HepG2 (cell line): ENCODE results near the gene KRT77. TPM values are rescaled to one million over a fixed set of nuclear protein-coding genes. Genes with fewer than 3 reads are reported as not detected.

ENCODE experiments used
- ATAC-seq: fragments of 200-7000 bp; cut with Tn5 transposase; 3 replicates; pipeline ENCODE4 v1.9.1; 2020; ENCODE audit warnings: mild to moderate bottlenecking, moderate library complexity
- BruUV-seq: library from RNA; stranded (reverse); fragments of 400-500 nt; replicated peaks from 2 replicates; lab custom pipeline; 2021; lab: Mats Ljungman, UMichigan
- CTCF ChIA-PET: fragments of 300-600 bp; formaldehyde crosslinking; extraction: SDS; loops from one replicate; lab custom pipeline; 2021; ENCODE audit warnings: low total read pairs, inconsistent platforms, low intra/inter-chr PET ratio; lab: Yijun Ruan, JAX
- POLR2A ChIA-PET: fragments of 350-600 bp; sonication (Branson Sonifier 250); formaldehyde crosslinking; loops from one replicate; lab custom pipeline; 2020; ENCODE audit warnings: antibody characterized with exemption, inconsistent platforms; lab: Yijun Ruan, JAX
- DNase-seq: peaks from one replicate; pipeline ENCODE4 v3.0.0-alpha.2; 2015; ENCODE audit warnings: low spot score
- FAIRE-seq: peaks from 3 replicates; lab custom pipeline; 2011; peaks lifted over from hg19 to GRCh38; lab: Jason Lieb, UNC
- H2AFZ ChIP-seq: one replicate; pipeline ENCODE4 v1.6.1; 2011; ENCODE audit warnings: low read length, inconsistent platforms
- H3K27ac ChIP-seq: fragments of 300-600 bp; 3 replicates; pipeline ENCODE4 v1.8.0; 2011; ENCODE audit warnings: mixed run types, mild to moderate bottlenecking, mixed read lengths, low read length, inconsistent platforms; ENCODE audit not compliant: insufficient read depth; ENCODE audit errors: extremely low read length
- H3K27me3 ChIP-seq, 2 experiments: fragments of 200-600 bp in 1 of 2; 2 replicates in 1 of 2; 3 replicates in 1 of 2; pipeline versions ENCODE4 v1.6.0 to v1.8.0; 2011; ENCODE audit warnings: low read length in 2 of 2, mild to moderate bottlenecking in 2 of 2, moderate library complexity in 2 of 2, inconsistent platforms in 1 of 2; ENCODE audit not compliant: insufficient read depth in 2 of 2, control insufficient read depth in 1 of 2
- H3K36me3 ChIP-seq, 2 experiments: fragments of 200-600 bp in 1 of 2; replicated peaks in 1 of 2; 2 replicates in 1 of 2; 3 replicates in 1 of 2; pipeline versions ENCODE4 v1.5.1 to v1.8.0; 2011; ENCODE audit warnings: low read length in 2 of 2, inconsistent platforms in 1 of 2; ENCODE audit not compliant: insufficient read depth in 2 of 2, control insufficient read depth in 1 of 2
- H3K4me1 ChIP-seq: 2 replicates; pipeline ENCODE4 v1.5.1; 2012; ENCODE audit warnings: low read length, inconsistent platforms; ENCODE audit not compliant: insufficient read depth
- H3K4me2 ChIP-seq: 2 replicates; pipeline ENCODE4 v1.6.0; 2011; ENCODE audit warnings: low read depth, low read length, inconsistent platforms
- H3K4me3 ChIP-seq, 3 experiments: fragments of 200-600 bp in 1 of 3; sonication (generic), shearing (Covaris generic) in 1 of 3; replicated peaks in 1 of 3; 2 replicates each; pipeline ENCODE4 v1.5.1; 2011 to 2016; ENCODE audit warnings: low read length in 3 of 3, inconsistent platforms in 2 of 3, low read depth in 2 of 3, mild to moderate bottlenecking in 2 of 3, control low read depth in 1 of 3, mixed read lengths in 1 of 3; ENCODE audit not compliant: insufficient read depth in 1 of 3
- H3K79me2 ChIP-seq: one replicate; pipeline ENCODE4 v1.6.1; 2011; ENCODE audit warnings: low read length, inconsistent platforms; ENCODE audit not compliant: insufficient read depth
- H3K9ac ChIP-seq: 2 replicates; pipeline ENCODE4 v1.6.0; 2011; ENCODE audit warnings: mild to moderate bottlenecking, low read depth, low read length, inconsistent platforms; ENCODE audit not compliant: insufficient read depth
- H3K9me3 ChIP-seq: 2 replicates; pipeline ENCODE4 v1.5.1; 2012; ENCODE audit warnings: mild to moderate bottlenecking, low read length
- H4K20me1 ChIP-seq: 2 replicates; pipeline ENCODE4 v1.6.0; 2011; ENCODE audit warnings: inconsistent platforms, mild to moderate bottlenecking, low read length, moderate library complexity; ENCODE audit not compliant: insufficient read depth
- HDAC6 ChIP-seq: fragments of 200-600 bp; sonication (generic); IDR thresholded peaks from 2 replicates; pipeline ENCODE4 v1.7.0; 2017; ENCODE audit warnings: mild to moderate bottlenecking, antibody characterized with exemption, low read length, low read depth
- KDM3A ChIP-seq: IDR thresholded peaks from 2 replicates; pipeline ENCODE4 v1.6.1; 2018; ENCODE audit warnings: low read depth, missing compliant biosample characterization
- KDM5A ChIP-seq: fragments of 200-600 bp; sonication (generic); IDR thresholded peaks from 2 replicates; pipeline ENCODE4 v1.7.0; 2018; ENCODE audit warnings: antibody characterized with exemption, mild to moderate bottlenecking, low read length, borderline replicate concordance
- KLF6 ChIP-seq: IDR thresholded peaks from 2 replicates; pipeline ENCODE4 v1.8.0; 2016; ENCODE audit warnings: missing biosample characterization, missing genetic modification reagents
- POLR2AphosphoS5 ChIP-seq: IDR thresholded peaks from 2 replicates; pipeline ENCODE4 v1.6.1; 2012; ENCODE audit warnings: low read depth, low read length
- TCF12 ChIP-seq, 2 experiments: fragments of 450-650 bp in 1 of 2; sonication (generic) in 1 of 2; formaldehyde crosslinking in 1 of 2; IDR thresholded peaks; 2 replicates each; pipeline versions ENCODE4 v1.6.1 to v1.8.0; 2017 to 2022; ENCODE audit warnings: antibody characterized with exemption in 1 of 2, mild to moderate bottlenecking in 1 of 2, missing genetic modification reagents in 1 of 2, moderate library complexity in 1 of 2
- ZBED4 ChIP-seq: sonication (generic); formaldehyde crosslinking; IDR thresholded peaks from 2 replicates; pipeline ENCODE4 v1.4.0; 2020; ENCODE audit warnings: missing genetic modification reagents, borderline replicate concordance
- ZNF335 ChIP-seq: sonication (generic); formaldehyde crosslinking; IDR thresholded peaks from 2 replicates; pipeline ENCODE4 v1.4.0; 2020; ENCODE audit warnings: missing genetic modification reagents
- ZNF44 ChIP-seq: sonication (generic); formaldehyde crosslinking; IDR thresholded peaks from 2 replicates; pipeline ENCODE4 v1.5.1; 2020; ENCODE audit warnings: mild to moderate bottlenecking, missing genetic modification reagents
- ZNF563 ChIP-seq: sonication (generic); formaldehyde crosslinking; IDR thresholded peaks from 2 replicates; pipeline ENCODE4 v1.8.0; 2022; ENCODE audit warnings: mild to moderate bottlenecking, moderate library complexity, missing genetic modification reagents
- WGBS: methylation state at CpG from one replicate; pipeline ENCODE4 v1.1.6; 2017; ENCODE audit warnings: low lambda C conversion rate; 5-methylcytosine and 5-hydroxymethylcytosine counted together
- in situ Hi-C: cut with HindIII; loops from 2 replicates; pipeline ENCODE4 v1.10.0; 2017; ENCODE audit warnings: low pct_unique_long_range_greater_than_20kb; ENCODE audit not compliant: extremely low pct_ligation_motif_present
- intact Hi-C: fragments of 100-400 bp; cut with micrococcal nuclease; formaldehyde crosslinking; loops from one replicate; pipeline ENCODE4 v1.10.0; 2022; ENCODE audit not compliant: unreplicated experiment
- polyA plus RNA-seq, 8 experiments: library from polyadenylated mRNA; depleted of rRNA in 3 of 8; stranded (reverse) in 7 of 8; unstranded in 1 of 8; fragments of >200 nt; fragmentation: Illumina TruSeq in 4 of 8; extraction: Trizol in 4 of 8; gene quantifications; 2 replicates each; pipeline versions ENCODE4 v1.2.1 to v1.2.3, GENCODE V29; 2011 to 2016; ENCODE audit warnings: low read depth in 4 of 8, missing spikeins in 1 of 8, mixed read lengths in 1 of 8; ENCODE audit not compliant: insufficient read depth in 1 of 8
- total RNA-seq, 5 experiments: library from RNA; depleted of rRNA; stranded (reverse); fragments of >200 nt; fragmentation: Illumina TruSeq; extraction: Trizol; gene quantifications; 2 replicates each; pipeline ENCODE4 v1.2.3, GENCODE V29; 2016; ENCODE audit warnings: low read depth in 1 of 5

The KRT77 gene
- total and polyA plus RNA-seq, 2 of the 13 experiments (the other 11 are each of a cell fraction or from before 2014, with no cell fraction given) = not detected

GRCh38 chr12:52686756-52687487 lies 16.4 kb downstream of the KRT77 start:
- Histone ChIP-seq H3K79me2 (no peaks in the 10 kb centered on the region), H3K9ac (no peak overlapping the region), H4K20me1 (no peaks in the 10 kb centered on the region), H3K4me2 (no peak overlapping the region), H3K36me3 (no peaks in the 10 kb centered on the region), H3K9me3 (no peaks in the 10 kb centered on the region), H3K27me3 (peaks cover 6 to 54% of the 10 kb centered on the region in 2 experiments; a peak in 3 of 5 replicates), H3K4me1 (no peaks in the 10 kb centered on the region), H2AFZ (no peak overlapping the region), H3K27ac (no peak overlapping the region), H3K4me3 (no peak overlapping the region)
- no peak for ATAC-seq
- ChIA-PET CTCF (no interaction called here), POLR2A (no interaction called here)
- no peak for DNase-seq
- BruUV-seq = no TSS peak
- 3% methylated on average over 9 of the region's 9 CpGs for WGBS
- FAIRE-seq = no peak
- in situ Hi-C loops = loop anchor here (25.0 kb wide), 1 partner anchor 300 kb away; no protein-coding TSS in a partner anchor
- TF ChIP-seq ZBED4 (no peak), HDAC6 (no peak), ZNF44 (no peak), TCF12 (IDR thresholded peaks at IDR 0.05) (no peak), TCF12 (CRISPR knock-in tag; IDR thresholded peaks at IDR 0.05) (no peak), ZNF563 (CRISPR knock-in tag) (no peak), KLF6 (CRISPR knock-in tag) (no peak), ZNF335 (CRISPR knock-in tag) (no peak), KDM3A (CRISPR knock-in tag) (no peak), POLR2AphosphoS5 (no peak), KDM5A (no peak)
- intact Hi-C loops = no loop called here
